OCI-LY3 (cell line): ENCODE measurements around the gene FSIP1.

Source experiments
- CTCF ChIP-seq: fragments of 200-600, 300-600 bp; sonication (generic); IDR thresholded peaks from 2 replicates; pipeline ENCODE4 v1.5.1; 2014; ENCODE audit warnings: antibody characterized with exemption, low read length, low read depth
- EZH2phosphoT487 ChIP-seq: fragments of 200-600 bp; shearing (Covaris generic); IDR thresholded peaks from 2 replicates; pipeline ENCODE4 v1.6.1; 2018; ENCODE audit warnings: antibody characterized with exemption, mixed run types, low read depth

GRCh38 chr15:39747326-39747725, 35.3 kb downstream of the FSIP1 start:
- TF ChIP-seq CTCF (no peak), EZH2phosphoT487 (no peak)
